ENCODE measurements around the gene TSKU. TPM values are rescaled to one million over a fixed set of nuclear protein-coding genes. Genes with fewer than 3 reads are reported as not detected.

The TSKU gene
- total RNA-seq, 1 donor from 2014 or later = 144 TPM

GRCh38 chr11:76750746-76751145, 32.4 kb upstream of the TSKU start:
- H3K4me3 ChIP-seq = no peak overlapping the region
- no peak for DNase-seq (ENCODE audit: extremely low spot score in 2 of 2)
- peaks cover 11% of the 10 kb centered on the region for H3K4me1 ChIP-seq
- TF ChIP-seq CTCF (IDR thresholded peaks at IDR 0.05) = no peak
- TF ChIP-seq POLR2A (IDR thresholded peaks at IDR 0.05) = no peak
- TF ChIP-seq POLR2AphosphoS5 (IDR thresholded peaks at IDR 0.05; ENCODE audit: insufficient read depth in 1 of 2, low read depth in 1 of 2) = no peak
- H3K36me3 ChIP-seq = no peaks in the 10 kb centered on the region
- no peaks in the 10 kb centered on the region for H3K9me3 ChIP-seq
- intact Hi-C loops (cut with DNase I) = no loop called here
- H3K27ac ChIP-seq = no peak overlapping the region
- no peaks in the 10 kb centered on the region for H3K27me3 ChIP-seq

GRCh38 chr11:76752321-76753143, 30.6 kb upstream of the TSKU start:
- H3K4me1 ChIP-seq = peaks cover 11% of the 10 kb centered on the region
- no peaks in the 10 kb centered on the region for H3K9me3 ChIP-seq
- TF ChIP-seq CTCF (IDR thresholded peaks at IDR 0.05) (no peak), POLR2AphosphoS5 (IDR thresholded peaks at IDR 0.05; ENCODE audit: insufficient read depth in 1 of 2, low read depth in 1 of 2) (peak; percentile 50 to 84)
- no peaks in the 10 kb centered on the region for H3K36me3 ChIP-seq
- peak overlapping the region; percentile 89 for H3K27ac ChIP-seq
- DNase-seq (ENCODE audit: extremely low spot score in 2 of 2) = no peak
- intact Hi-C loops (cut with DNase I) = no loop called here
- H3K4me3 ChIP-seq = no peak overlapping the region
- H3K27me3 ChIP-seq = no peaks in the 10 kb centered on the region

GRCh38 chr11:76753449-76753848, 29.7 kb upstream of the TSKU start:
- intact Hi-C loops (cut with DNase I) = no loop called here
- DNase-seq (ENCODE audit: extremely low spot score in 2 of 2) = no peak
- no peaks in the 10 kb centered on the region for H3K36me3 ChIP-seq
- no peak overlapping the region for H3K4me3 ChIP-seq
- TF ChIP-seq CTCF (IDR thresholded peaks at IDR 0.05) (no peak), POLR2A (IDR thresholded peaks at IDR 0.05) (no peak), POLR2AphosphoS5 (IDR thresholded peaks at IDR 0.05; ENCODE audit: insufficient read depth in 1 of 2, low read depth in 1 of 2) (no peak)
- no peaks in the 10 kb centered on the region for H3K27me3 ChIP-seq
- no peaks in the 10 kb centered on the region for H3K9me3 ChIP-seq
- peaks cover 11% of the 10 kb centered on the region for H3K4me1 ChIP-seq
- H3K27ac ChIP-seq = peak overlapping the region; percentile 89

GRCh38 chr11:76753950-76754349, 29.2 kb upstream of the TSKU start:
- TF ChIP-seq POLR2A (IDR thresholded peaks at IDR 0.05) (no peak), POLR2AphosphoS5 (IDR thresholded peaks at IDR 0.05; ENCODE audit: insufficient read depth in 1 of 2, low read depth in 1 of 2) (no peak), CTCF (IDR thresholded peaks at IDR 0.05) (no peak)
- Histone ChIP-seq H3K4me1 (peaks cover 11% of the 10 kb centered on the region), H3K27ac (no peak overlapping the region), H3K4me3 (no peak overlapping the region), H3K27me3 (no peaks in the 10 kb centered on the region), H3K36me3 (no peaks in the 10 kb centered on the region), H3K9me3 (no peaks in the 10 kb centered on the region)
- DNase-seq (ENCODE audit: extremely low spot score in 2 of 2) = no peak
- intact Hi-C loops (cut with DNase I) = no loop called here

GRCh38 chr11:76756341-76756741, 26.8 kb upstream of the TSKU start:
- Histone ChIP-seq H3K36me3 (no peaks in the 10 kb centered on the region), H3K9me3 (no peaks in the 10 kb centered on the region), H3K27ac (no peak overlapping the region), H3K27me3 (no peaks in the 10 kb centered on the region), H3K4me3 (no peak overlapping the region), H3K4me1 (peaks cover 11% of the 10 kb centered on the region)
- intact Hi-C loops (cut with DNase I) = no loop called here
- TF ChIP-seq CTCF (IDR thresholded peaks at IDR 0.05) = no peak
- TF ChIP-seq POLR2AphosphoS5 (IDR thresholded peaks at IDR 0.05; ENCODE audit: insufficient read depth in 1 of 2, low read depth in 1 of 2) = no peak
- TF ChIP-seq POLR2A (IDR thresholded peaks at IDR 0.05) = no peak
- no peak for DNase-seq (ENCODE audit: extremely low spot score in 2 of 2)
